Stimulated activated CD4-positive, alpha-beta T cell treated with anti-CD3 and anti-CD28 coated beads, Interleukin-15, amount 100 ng/mL, for 48 hours (primary cell): Measurements from ENCODE around the gene NFIA.

Source experiments
- DNase-seq, 2 donors: peaks; one replicate each; pipeline ENCODE4 v3.0.0-alpha.2; 2020; ENCODE audit warnings: low read depth in 2 of 2

NFIA gene

GRCh38 chr1:61332196-61332753, 249.9 kb downstream of the NFIA start:
- DNase-seq = no peak

GRCh38 chr1:61332796-61333195, 250.4 kb downstream of the NFIA start:
- no peak for DNase-seq

- DNase-seq = no peak
Measured at GRCh38 chr1:61334718-61335589, 252.6 kb downstream of the NFIA start.

DNA sequence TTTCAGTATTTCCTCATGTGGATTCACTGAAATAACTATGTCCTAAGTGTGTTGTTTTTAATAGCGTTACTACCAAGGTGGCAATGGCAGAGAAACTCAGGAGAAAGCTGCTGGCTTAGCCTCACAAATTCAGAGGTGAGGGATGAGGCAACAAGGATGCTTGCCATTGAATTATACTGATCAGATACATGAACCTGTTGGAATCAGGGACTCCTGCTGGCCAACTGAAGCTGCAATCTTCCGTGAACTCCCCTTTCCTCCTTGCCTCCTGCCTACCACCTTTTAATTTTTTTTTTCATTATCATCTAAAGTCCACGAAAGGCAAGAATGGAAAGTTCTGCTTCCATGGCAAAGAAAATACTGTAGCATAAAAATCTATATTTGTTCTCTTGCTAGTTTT, 254.7 kb downstream of the NFIA start:
- DNase-seq = no peak

GRCh38 chr1:61337441-61337951, 255.1 kb downstream of the NFIA start:
- DNase-seq = no peak

DNA sequence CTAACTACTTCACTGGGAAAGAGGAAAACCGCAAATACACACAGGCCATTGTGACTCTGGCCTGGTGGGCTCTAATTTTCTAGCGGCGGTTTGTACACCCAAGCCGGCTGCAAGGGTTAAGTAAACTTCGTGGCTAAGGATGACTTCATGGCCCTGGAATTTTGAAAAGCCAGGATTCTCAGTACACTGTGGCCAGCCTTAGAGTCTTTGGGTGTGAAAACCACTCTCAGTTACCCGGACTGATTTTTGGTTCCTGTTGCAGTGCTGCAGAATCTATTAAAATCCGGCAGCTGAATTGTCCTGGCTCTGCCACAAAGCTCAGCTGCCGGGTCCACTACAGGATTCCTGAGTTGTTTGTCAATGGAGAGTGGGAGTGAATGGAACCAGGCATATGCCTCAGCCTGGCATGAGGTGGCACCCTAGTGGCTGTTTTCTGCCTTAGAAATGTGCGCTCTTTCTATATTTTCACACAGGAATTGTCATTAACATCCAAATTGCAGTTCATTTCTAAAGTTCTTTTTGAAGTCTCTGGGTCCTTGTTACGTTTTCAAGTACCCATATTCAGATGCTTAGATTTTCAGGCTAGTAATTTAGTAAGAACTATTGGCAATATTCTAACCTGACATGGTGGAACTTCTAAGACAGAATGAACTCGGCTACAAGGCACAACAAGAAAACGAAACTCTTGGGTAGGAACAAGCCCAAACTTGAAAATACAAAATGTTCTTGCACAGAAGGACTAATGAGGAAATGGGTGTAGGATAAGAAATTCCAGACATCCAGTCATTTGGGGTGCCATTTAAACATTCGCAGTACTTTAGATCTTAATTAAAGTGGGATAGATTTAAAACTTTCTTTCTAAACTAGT, 255.9 kb downstream of the NFIA start:
- no peak for DNase-seq

DNA sequence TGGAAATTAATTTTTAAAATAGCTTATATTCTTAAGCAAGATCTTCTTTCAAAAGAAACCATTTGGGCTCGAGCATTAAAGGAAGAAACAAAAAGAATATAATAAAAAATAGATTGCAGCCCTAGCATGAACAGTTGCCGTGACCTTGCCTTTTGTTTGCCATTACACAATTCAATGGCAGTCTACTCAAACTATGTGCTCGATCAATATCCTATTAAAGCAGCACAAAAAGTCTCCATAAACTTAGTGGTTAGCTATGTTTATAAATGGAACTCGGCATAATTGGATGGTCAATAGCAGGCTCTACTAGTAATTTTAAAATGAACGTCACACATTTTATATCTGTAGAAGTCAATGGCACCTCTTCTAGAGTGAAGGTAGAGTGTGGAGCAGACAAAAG, 256.5 kb downstream of the NFIA start:
- no peak for DNase-seq

DNA sequence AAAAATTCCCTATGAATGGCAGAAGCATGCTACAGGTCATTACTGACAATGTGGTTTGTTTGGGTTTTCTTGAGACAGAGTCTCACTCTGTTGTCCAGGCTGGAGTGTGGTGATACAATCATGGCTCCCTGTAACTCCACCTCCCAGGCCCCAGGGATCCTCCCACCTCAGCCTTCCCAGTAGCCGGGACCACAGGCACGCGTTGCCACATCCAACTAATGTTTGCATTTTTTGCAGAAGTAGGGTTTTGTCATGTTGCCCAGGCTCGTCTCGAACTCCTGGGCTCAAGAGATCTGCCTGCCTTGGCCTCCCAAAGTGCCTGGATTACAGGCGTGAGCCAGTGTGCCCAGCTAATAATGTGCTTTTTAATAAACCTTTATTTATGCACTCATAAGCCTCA, 259.1 kb downstream of the NFIA start:
- no peak for DNase-seq

DNA sequence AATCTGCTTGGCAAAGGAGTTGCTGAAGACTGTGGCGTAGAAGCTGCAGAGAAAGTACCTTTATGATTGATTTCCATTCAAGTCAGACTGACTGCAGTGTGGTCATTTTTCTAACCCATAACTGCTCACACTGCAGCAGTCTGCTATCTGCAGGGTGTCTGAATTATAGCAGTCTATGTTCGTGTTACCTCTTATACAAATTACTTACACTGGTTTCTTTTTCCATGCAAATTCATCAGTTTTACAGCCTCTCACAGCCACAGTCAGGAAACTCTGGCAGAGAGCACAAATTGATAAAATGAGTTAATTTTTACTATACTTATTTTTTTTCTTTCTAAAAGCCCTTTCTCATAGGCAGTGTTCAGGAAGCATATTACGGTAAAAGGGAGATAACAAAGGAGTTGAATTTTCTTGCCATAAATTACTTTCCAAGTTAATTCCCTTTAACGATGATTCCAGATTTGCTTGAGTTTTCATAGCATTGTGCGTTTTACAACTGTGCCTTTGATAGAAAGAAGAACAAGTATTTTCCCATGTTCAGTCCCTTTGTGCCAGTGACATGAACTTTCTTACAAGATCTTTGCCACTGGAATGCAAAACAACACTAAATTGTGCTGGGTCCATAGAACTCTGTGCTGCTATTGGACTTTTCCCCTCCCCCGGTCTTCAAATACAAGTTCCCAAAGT, 261.5 kb downstream of the NFIA start:
- DNase-seq = no peak

DNA sequence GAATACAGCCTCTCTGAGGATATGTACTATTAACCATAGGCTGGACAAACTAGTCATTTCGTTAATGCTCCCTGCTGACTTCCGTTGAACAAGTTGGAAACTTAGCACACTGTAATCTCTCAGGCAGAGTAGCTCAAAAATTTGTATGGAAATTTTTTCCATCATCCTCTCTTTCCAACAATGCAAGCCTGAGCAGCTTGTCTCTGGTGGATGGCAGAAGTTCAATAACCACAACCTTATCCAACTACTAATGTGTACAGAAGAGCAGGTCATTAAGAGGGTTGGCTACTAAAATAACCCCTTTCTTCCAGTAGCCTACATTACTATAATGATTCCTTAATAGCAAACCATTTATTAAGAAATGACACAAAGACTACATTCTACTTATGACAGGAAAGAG, 262.3 kb downstream of the NFIA start:
- DNase-seq = no peak

DNA sequence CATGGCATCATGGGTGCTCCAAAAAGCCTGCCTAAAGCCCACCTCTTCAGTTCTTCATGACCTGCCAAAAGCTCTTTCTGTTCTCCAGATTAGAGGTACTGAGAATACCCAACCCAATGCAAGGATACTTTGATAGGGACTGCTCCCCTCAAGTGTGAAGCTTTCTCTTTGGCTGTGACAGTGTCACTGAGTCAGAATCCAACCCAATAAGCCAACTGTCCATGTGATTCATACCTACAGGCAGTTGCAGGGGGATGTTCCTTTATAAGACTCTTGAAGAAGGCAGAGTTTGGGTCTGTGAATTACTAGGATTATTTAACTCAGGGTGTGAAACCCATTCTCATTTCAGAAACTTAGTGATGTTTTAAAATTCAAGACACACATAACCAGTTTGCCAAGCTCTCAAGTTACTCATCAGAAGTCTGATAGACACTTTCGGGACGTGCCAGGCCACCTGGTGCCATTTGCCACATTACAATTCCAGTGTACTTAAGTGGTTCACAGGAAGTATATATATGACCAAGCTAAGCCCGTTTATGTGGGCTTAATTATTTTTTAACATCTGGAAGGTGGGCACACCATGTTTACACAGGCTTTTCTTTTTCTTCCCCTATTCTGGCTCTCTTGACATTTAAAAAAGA, 265.8 kb downstream of the NFIA start:
- DNase-seq = no peak

DNA sequence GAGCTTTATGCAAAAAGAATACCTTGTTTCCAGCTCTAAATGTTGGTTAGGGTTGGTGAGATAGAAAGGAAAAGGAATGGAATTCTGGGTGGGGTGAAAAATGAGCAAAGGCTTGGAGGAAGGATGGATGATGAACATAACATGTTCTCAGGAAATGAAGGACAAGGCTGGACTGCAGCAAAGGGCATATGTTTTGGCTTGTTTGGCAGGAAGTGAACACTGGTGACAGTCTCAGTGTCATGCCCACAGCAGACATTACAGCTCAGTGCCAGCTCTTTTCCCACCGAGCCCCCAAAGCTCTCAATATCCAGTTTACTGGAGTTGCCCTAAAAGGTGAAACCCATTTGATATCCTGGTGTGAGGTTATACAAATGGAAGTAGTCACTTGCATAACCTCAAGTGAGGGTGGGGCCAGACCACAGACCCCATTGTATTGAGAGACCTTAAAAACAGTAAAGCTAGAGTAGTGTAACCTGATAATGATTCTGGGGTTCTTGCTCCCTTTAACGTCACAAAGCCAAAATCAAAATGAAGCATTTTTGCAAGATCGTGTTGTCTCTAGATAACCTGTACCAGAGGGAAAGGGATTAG, 270.6 kb downstream of the NFIA start:
- DNase-seq = no peak

DNA sequence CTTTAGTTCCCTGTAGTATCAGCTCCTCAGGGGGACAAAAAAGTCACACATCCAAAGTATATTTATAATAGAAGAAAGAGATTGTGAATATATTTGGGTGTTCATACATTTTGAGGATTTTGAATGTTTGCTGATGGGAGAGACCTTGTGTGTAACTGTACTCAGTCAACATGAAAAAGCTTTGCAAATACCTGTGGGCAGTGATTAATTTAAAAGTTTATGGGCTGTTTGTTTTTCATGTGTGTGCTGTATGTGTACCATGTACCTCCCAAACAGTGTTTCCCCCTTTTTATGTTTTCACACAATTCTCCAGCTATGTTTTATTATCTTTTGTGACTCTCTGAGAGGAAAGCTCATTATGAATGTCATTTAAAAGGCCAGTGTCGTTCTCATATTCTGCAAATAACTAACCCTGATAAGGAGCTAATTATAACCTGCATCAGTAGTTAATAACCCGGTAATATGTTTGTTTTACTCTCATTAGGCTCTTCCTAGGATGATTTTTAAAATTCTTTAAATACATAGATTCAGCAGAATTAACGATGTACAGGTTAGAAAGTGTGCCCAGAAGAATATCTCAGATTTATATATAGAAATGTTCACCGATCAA, 271.5 kb downstream of the NFIA start:
- DNase-seq = no peak

GRCh38 chr1:61356016-61356415, 273.7 kb downstream of the NFIA start:
- no peak for DNase-seq

DNA sequence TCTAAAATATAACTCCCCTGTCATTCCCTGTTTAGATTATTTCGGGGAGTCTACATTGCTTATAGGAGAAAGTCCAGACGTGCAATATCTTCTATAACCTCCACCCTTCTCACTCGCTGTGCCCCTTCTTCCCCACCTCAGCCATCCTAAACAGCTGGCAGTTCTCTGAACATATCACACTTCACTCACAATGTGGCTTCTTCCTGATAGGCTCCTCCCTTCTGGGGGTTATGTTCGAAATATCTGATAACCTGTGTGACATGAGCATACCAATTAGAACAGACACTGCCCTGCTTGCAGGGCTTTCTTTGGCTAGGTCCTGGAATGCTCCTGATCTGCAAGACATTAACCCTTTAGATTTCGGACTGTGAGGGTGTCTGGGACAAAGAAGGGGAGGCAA, 274.6 kb downstream of the NFIA start:
- no peak for DNase-seq

- DNase-seq = no peak
Measured at GRCh38 chr1:61357539-61357938, 275.2 kb downstream of the NFIA start.

GRCh38 chr1:61358770-61359455, 276.6 kb downstream of the NFIA start:
- no peak for DNase-seq

GRCh38 chr1:61361931-61362330, 279.6 kb downstream of the NFIA start:
- no peak for DNase-seq

DNA sequence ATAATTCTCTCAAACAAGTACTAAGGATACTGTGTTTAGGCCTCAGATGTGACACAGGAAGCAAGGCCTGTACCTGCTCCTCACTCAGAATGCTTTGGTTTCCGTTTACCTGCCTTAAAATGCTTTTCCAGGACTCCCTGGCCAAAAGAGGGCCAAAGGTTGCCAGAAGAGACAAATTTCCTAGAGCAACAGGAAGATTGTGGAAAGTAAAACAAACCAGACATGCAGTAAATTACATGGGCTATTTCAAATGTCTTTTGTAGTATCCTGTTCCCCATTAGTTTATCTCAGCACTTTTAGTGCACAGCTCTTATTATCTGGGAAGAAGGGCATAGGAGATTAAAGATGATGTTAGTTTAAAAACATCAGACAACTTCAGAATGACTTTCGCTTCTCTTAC, 280.0 kb downstream of the NFIA start:
- DNase-seq = no peak

- no peak for DNase-seq
Measured at GRCh38 chr1:61368366-61368765, 286.0 kb downstream of the NFIA start.
